Measurements from ENCODE around the gene PCDHGC3.

DNA sequence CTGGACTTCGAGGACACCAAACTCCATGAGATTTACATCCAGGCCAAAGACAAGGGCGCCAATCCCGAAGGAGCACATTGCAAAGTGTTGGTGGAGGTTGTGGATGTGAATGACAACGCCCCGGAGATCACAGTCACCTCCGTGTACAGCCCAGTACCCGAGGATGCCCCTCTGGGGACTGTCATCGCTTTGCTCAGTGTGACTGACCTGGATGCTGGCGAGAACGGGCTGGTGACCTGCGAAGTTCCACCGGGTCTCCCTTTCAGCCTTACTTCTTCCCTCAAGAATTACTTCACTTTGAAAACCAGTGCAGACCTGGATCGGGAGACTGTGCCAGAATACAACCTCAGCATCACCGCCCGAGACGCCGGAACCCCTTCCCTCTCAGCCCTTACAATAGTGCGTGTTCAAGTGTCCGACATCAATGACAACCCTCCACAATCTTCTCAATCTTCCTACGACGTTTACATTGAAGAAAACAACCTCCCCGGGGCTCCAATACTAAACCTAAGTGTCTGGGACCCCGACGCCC, 1.3 kb downstream of the PCDHGC3 start:
- TF ChIP-seq EP300 (IDR thresholded peaks at IDR 0.05; ENCODE audit: borderline replicate concordance): no peak
- no peak for TF ChIP-seq TAF1 (IDR thresholded peaks at IDR 0.05; ENCODE audit: low read depth)
- TF ChIP-seq, protein P1, sequence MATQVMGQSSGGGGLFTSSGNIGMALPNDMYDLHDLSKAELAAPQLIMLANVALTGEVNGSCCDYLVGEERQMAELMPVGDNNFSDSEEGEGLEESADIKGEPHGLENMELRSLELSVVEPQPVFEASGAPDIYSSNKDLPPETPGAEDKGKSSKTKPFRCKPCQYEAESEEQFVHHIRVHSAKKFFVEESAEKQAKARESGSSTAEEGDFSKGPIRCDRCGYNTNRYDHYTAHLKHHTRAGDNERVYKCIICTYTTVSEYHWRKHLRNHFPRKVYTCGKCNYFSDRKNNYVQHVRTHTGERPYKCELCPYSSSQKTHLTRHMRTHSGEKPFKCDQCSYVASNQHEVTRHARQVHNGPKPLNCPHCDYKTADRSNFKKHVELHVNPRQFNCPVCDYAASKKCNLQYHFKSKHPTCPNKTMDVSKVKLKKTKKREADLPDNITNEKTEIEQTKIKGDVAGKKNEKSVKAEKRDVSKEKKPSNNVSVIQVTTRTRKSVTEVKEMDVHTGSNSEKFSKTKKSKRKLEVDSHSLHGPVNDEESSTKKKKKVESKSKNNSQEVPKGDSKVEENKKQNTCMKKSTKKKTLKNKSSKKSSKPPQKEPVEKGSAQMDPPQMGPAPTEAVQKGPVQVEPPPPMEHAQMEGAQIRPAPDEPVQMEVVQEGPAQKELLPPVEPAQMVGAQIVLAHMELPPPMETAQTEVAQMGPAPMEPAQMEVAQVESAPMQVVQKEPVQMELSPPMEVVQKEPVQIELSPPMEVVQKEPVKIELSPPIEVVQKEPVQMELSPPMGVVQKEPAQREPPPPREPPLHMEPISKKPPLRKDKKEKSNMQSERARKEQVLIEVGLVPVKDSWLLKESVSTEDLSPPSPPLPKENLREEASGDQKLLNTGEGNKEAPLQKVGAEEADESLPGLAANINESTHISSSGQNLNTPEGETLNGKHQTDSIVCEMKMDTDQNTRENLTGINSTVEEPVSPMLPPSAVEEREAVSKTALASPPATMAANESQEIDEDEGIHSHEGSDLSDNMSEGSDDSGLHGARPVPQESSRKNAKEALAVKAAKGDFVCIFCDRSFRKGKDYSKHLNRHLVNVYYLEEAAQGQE (IDR thresholded peaks at IDR 0.05; ENCODE audit: low read depth): no peak
